Stimulated activated CD4-positive, alpha-beta T cell treated with anti-CD3 and anti-CD28 coated beads, Interleukin-15, amount 100 ng/mL, for 1 hour (primary cell): ENCODE measurements around the gene RPL7L1.
"Not testable (repeated sequence)": the region's sequence is repeated elsewhere in the genome, so short reads cannot be mapped to it uniquely, and the experiment has no call there.

Source experiments
- DNase-seq, 2 donors: peaks; one replicate each; pipeline ENCODE4 v3.0.0-alpha.2; 2020; ENCODE audit warnings: low read depth in 1 of 2, low spot score in 1 of 2

Gene RPL7L1

GRCh38 chr6:42879372-42880239 lies at the start of gene RPL7L1:
TSS of gene RPL7L1 (plus strand) at chr6:42879616. CDS start at chr6:42879911, 295 bp downstream.
- peak; percentile 63 to 70 for DNase-seq

GRCh38 chr6:42831237-42831636 lies 48.2 kb upstream of the RPL7L1 start:
- no peak for DNase-seq

- no peak for DNase-seq
These were observed 45.4 kb upstream of the RPL7L1 start for GRCh38 chr6:42834056-42834455.

GRCh38 chr6:42841844-42842584 lies 37.4 kb upstream of the RPL7L1 start:
- DNase-seq, result no peak

GRCh38 chr6:42845327-42845694 lies 34.1 kb upstream of the RPL7L1 start:
- DNase-seq, result no peak

- no peak for DNase-seq
These were observed 32.9 kb upstream of the RPL7L1 start for GRCh38 chr6:42846505-42846904.

GRCh38 chr6:42848700-42849099 lies 30.7 kb upstream of the RPL7L1 start:
- no peak for DNase-seq

- no peak for DNase-seq
These were observed 27.8 kb upstream of the RPL7L1 start for GRCh38 chr6:42851599-42851998.

GRCh38 chr6:42860036-42860435 lies 19.4 kb upstream of the RPL7L1 start:
- no peak for DNase-seq

- DNase-seq, result no peak
These were observed 18.9 kb upstream of the RPL7L1 start for GRCh38 chr6:42860481-42860880.

- no peak for DNase-seq
These were observed 14.8 kb upstream of the RPL7L1 start for GRCh38 chr6:42864602-42865001.

GRCh38 chr6:42870145-42870936 lies 9.1 kb upstream of the RPL7L1 start:
- DNase-seq, result no peak

- no peak for DNase-seq
These were observed 7.7 kb upstream of the RPL7L1 start for GRCh38 chr6:42871711-42872110.

- DNase-seq, result no peak
These were observed 6.1 kb upstream of the RPL7L1 start for GRCh38 chr6:42873313-42873712.

- no peak for DNase-seq
These were observed 1.7 kb upstream of the RPL7L1 start for GRCh38 chr6:42877695-42878094.

- DNase-seq, result not testable (repeated sequence)
These were observed 913 bp downstream of the RPL7L1 start for GRCh38 chr6:42880240-42880817.

GRCh38 chr6:42880871-42881270 lies 1.5 kb downstream of the RPL7L1 start:
- DNase-seq, result not testable (repeated sequence)

GRCh38 chr6:42885702-42886101 lies 6.3 kb downstream of the RPL7L1 start:
- no peak for DNase-seq

- DNase-seq, result not testable (repeated sequence)
These were observed 8.8 kb downstream of the RPL7L1 start for GRCh38 chr6:42888201-42888600.

GRCh38 chr6:42889815-42890214 lies 10.4 kb downstream of the RPL7L1 start:
- DNase-seq, result no peak
